ENCODE data around the gene COL4A2. TPM values are rescaled to one million over a fixed set of nuclear protein-coding genes. Genes with fewer than 3 reads are reported as not detected.

COL4A2 gene
- total and polyA plus RNA-seq, 12 donors = 70.9 to 1,589 (median 171) TPM

GRCh38 chr13:110388108-110388943 is 81.2 kb downstream of the COL4A2 start:
- intact Hi-C loops (cut with DNase I) = no loop called here
- Histone ChIP-seq H3K27ac (peak overlapping the region in 3 of 5 donors; percentile 43 to 86 (median 48)), H3K4me3 (no peak overlapping the region), H3K9me3 (replicated peaks in 1 of 3) (no peaks in the 10 kb centered on the region), H3K36me3 (replicated peaks in 1 of 2) (no peaks in the 10 kb centered on the region), H3K27me3 (no peaks in the 10 kb centered on the region), H3K4me1 (replicated peaks in 1 of 2) (peaks cover 0 to 22% of the 10 kb centered on the region in 2 donors)
- no peak for DNase-seq
- WGBS, 4 donors = 61 to 73% (median 69%) methylated on average over 11 to 19 of the region's 19 CpGs
- TF ChIP-seq POLR2A (IDR thresholded peaks at IDR 0.05) = no peak
- no peak for TF ChIP-seq CTCF (IDR thresholded peaks at IDR 0.05)

- Histone ChIP-seq H3K9me3 (replicated peaks in 1 of 3) (no peaks in the 10 kb centered on the region), H3K36me3 (replicated peaks in 1 of 2) (no peaks in the 10 kb centered on the region), H3K4me1 (replicated peaks in 1 of 2) (peaks cover 0 to 22% of the 10 kb centered on the region in 2 donors)
Observed at GRCh38 chr13:110390567-110390966, 83.5 kb downstream of the COL4A2 start.

GRCh38 chr13:110391273-110391672 is 84.2 kb downstream of the COL4A2 start:
- TF ChIP-seq POLR2A (IDR thresholded peaks at IDR 0.05) (no peak), CTCF (IDR thresholded peaks at IDR 0.05) (no peak)
- no peaks in the 10 kb centered on the region for H3K36me3 ChIP-seq (replicated peaks in 1 of 2)
- WGBS, 4 donors = 93 to 95% (median 94%) methylated on average over 6 of the region's 6 CpGs
- intact Hi-C loops (cut with DNase I) = no loop called here
- no peak for DNase-seq
- H3K9me3 ChIP-seq (replicated peaks in 1 of 3) = no peaks in the 10 kb centered on the region
- H3K27ac ChIP-seq = peak overlapping the region in 2 of 5 donors; percentile 37 to 46
- no peak overlapping the region for H3K4me3 ChIP-seq
- no peaks in the 10 kb centered on the region for H3K27me3 ChIP-seq
- peaks cover 0 to 24% of the 10 kb centered on the region in 2 donors for H3K4me1 ChIP-seq (replicated peaks in 1 of 2)

More at GRCh38 chr13:110390567-110390966, 83.5 kb downstream of the COL4A2 start:
- WGBS, 4 donors = 81 to 84% (median 82%) methylated on average over 4 to 5 of the region's 5 CpGs
- intact Hi-C loops (cut with DNase I) = no loop called here
- Histone ChIP-seq H3K27ac (peak overlapping the region in 1 of 5 donors; percentile 20), H3K27me3 (no peaks in the 10 kb centered on the region), H3K4me3 (no peak overlapping the region)
- no peak for DNase-seq
- TF ChIP-seq CTCF (IDR thresholded peaks at IDR 0.05) (no peak), POLR2A (IDR thresholded peaks at IDR 0.05) (no peak)

- H3K4me1 ChIP-seq (replicated peaks in 1 of 2) = peaks cover 0 to 32% of the 10 kb centered on the region in 2 donors
- TF ChIP-seq CTCF (IDR thresholded peaks at IDR 0.05) (no peak), POLR2A (IDR thresholded peaks at IDR 0.05) (no peak)
- H3K4me3 ChIP-seq = no peak overlapping the region
- DNase-seq = no peak
- H3K9me3 ChIP-seq (replicated peaks in 1 of 3) = no peaks in the 10 kb centered on the region
- no peaks in the 10 kb centered on the region for H3K36me3 ChIP-seq (replicated peaks in 1 of 2)
- intact Hi-C loops (cut with DNase I) = no loop called here
- WGBS, 4 donors = 56 to 66% (median 63%) methylated on average over 7 of the region's 7 CpGs
- no peaks in the 10 kb centered on the region for H3K27me3 ChIP-seq
- peak overlapping the region in 2 of 5 donors; percentile 30 to 37 for H3K27ac ChIP-seq
Observed at GRCh38 chr13:110392510-110393240, 85.6 kb downstream of the COL4A2 start.
